ENCODE measurements around the gene PLCH2. TPM values are rescaled to one million over a fixed set of nuclear protein-coding genes. Genes with fewer than 3 reads are reported as not detected.

Gene PLCH2
- total RNA-seq, 1 donor from 2014 or later: 0.11 TPM

GRCh38 chr1:2519729-2520128 lies 43.6 kb downstream of the PLCH2 start:
- intact Hi-C loops (cut with DNase I): loop anchor here (10.0 kb wide), 2 partner anchors 125 to 205 kb away; no protein-coding TSS in a partner anchor
- DNase-seq (ENCODE audit: low spot score): no peak

GRCh38 chr1:2520206-2520605 lies 44.1 kb downstream of the PLCH2 start:
- intact Hi-C loops (cut with DNase I): loop anchor here (10.0 kb wide), 2 partner anchors 125 to 205 kb away; no protein-coding TSS in a partner anchor
- DNase-seq (ENCODE audit: low spot score): no peak

GRCh38 chr1:2520806-2521205 lies 44.7 kb downstream of the PLCH2 start:
- DNase-seq (ENCODE audit: low spot score): no peak
- intact Hi-C loops (cut with DNase I): loop anchor here (10.0 kb wide), 2 partner anchors 124 to 206 kb away; no protein-coding TSS in a partner anchor

- no peak for DNase-seq (ENCODE audit: low spot score)
- intact Hi-C loops (cut with DNase I): loop anchor here (10.0 kb wide), 2 partner anchors 123 to 207 kb away; no protein-coding TSS in a partner anchor
Observed at GRCh38 chr1:2522230-2522629, 46.1 kb downstream of the PLCH2 start.

- DNase-seq (ENCODE audit: low spot score): no peak
- intact Hi-C loops (cut with DNase I): loop anchor here (10.0 kb wide), 2 partner anchors 121 to 209 kb away; no protein-coding TSS in a partner anchor
Observed at GRCh38 chr1:2523191-2523890, 47.3 kb downstream of the PLCH2 start.

GRCh38 chr1:2523891-2524609 lies 48.0 kb downstream of the PLCH2 start:
- intact Hi-C loops (cut with DNase I): loop anchor here (10.0 kb wide), 2 partner anchors 121 to 209 kb away; no protein-coding TSS in a partner anchor
- no peak for DNase-seq (ENCODE audit: low spot score)

GRCh38 chr1:2525572-2525919 lies 49.5 kb downstream of the PLCH2 start:
- intact Hi-C loops (cut with DNase I): loop anchor here (5.0 to 10.0 kb wide), 3 partner anchors 62 to 211 kb away; partner anchors contain the start of gene PRXL2B
- DNase-seq (ENCODE audit: low spot score): no peak

- intact Hi-C loops (cut with DNase I): loop anchor here (5.0 to 10.0 kb wide), 3 partner anchors 61 to 211 kb away; partner anchors contain the start of gene PRXL2B
- peak; percentile 95 for DNase-seq (ENCODE audit: low spot score)
Observed at GRCh38 chr1:2525920-2526823, 50.1 kb downstream of the PLCH2 start, which contains the start of gene PANK4. TSS of gene PANK4 (minus strand) at chr1:2526596. CDS start at chr1:2526587, 9 bp downstream.

- DNase-seq (ENCODE audit: low spot score): no peak
- intact Hi-C loops (cut with DNase I): loop anchor here (1.0 to 10.0 kb wide), 4 partner anchors 60 to 212 kb away; partner anchors contain the start of genes PEX10 and PRXL2B
Observed at GRCh38 chr1:2526824-2527555, 50.9 kb downstream of the PLCH2 start.

GRCh38 chr1:2527556-2527860 lies 51.4 kb downstream of the PLCH2 start:
- intact Hi-C loops (cut with DNase I): loop anchor here (1.0 to 10.0 kb wide), 4 partner anchors 60 to 213 kb away; partner anchors contain the start of genes PEX10 and PRXL2B
- DNase-seq (ENCODE audit: low spot score): no peak

GRCh38 chr1:2528016-2528415 lies 51.9 kb downstream of the PLCH2 start:
- peak; percentile 85 for DNase-seq (ENCODE audit: low spot score)
- intact Hi-C loops (cut with DNase I): loop anchor here (5.0 to 10.0 kb wide), 3 partner anchors 59 to 213 kb away; partner anchors contain the start of gene PRXL2B

- no peak for DNase-seq (ENCODE audit: low spot score)
- intact Hi-C loops (cut with DNase I): loop anchor here (5.0 to 10.0 kb wide), 3 partner anchors 59 to 214 kb away; partner anchors contain the start of gene PRXL2B
Observed at GRCh38 chr1:2528611-2528965, 52.5 kb downstream of the PLCH2 start.

GRCh38 chr1:2528966-2529783 lies 53.1 kb downstream of the PLCH2 start:
- intact Hi-C loops (cut with DNase I): loop anchor here (5.0 to 10.0 kb wide), 3 partner anchors 58 to 214 kb away; partner anchors contain the start of gene PRXL2B
- no peak for DNase-seq (ENCODE audit: low spot score)

GRCh38 chr1:2529784-2530512 lies 53.9 kb downstream of the PLCH2 start, which contains the start of gene HES5:
TSS of gene HES5 (minus strand) at chr1:2530263. CDS start at chr1:2530164, 99 bp downstream.
- intact Hi-C loops (cut with DNase I): loop anchor here (1.0 to 10.0 kb wide), 4 partner anchors 17 to 215 kb away; partner anchors contain the start of gene PRXL2B
- no peak for DNase-seq (ENCODE audit: low spot score)

GRCh38 chr1:2530513-2531361 lies 54.6 kb downstream of the PLCH2 start:
- intact Hi-C loops (cut with DNase I): loop anchor here (1.0 kb wide), 1 partner anchor 17 kb away; no protein-coding TSS in a partner anchor
- DNase-seq (ENCODE audit: low spot score): no peak

Data from cardiac septum (tissue), 1 donor.